NAMALWA (cell line): ENCODE data around the gene CSRP3.
"Not testable (repeated sequence)": the region's sequence is repeated elsewhere in the genome, so short reads cannot be mapped to it uniquely, and the experiment has no call there.

Experiments used
- DNase-seq: peaks from one replicate; pipeline ENCODE4 v3.0.0-alpha.2; 2015; ENCODE audit warnings: low spot score

CSRP3 gene

DNA sequence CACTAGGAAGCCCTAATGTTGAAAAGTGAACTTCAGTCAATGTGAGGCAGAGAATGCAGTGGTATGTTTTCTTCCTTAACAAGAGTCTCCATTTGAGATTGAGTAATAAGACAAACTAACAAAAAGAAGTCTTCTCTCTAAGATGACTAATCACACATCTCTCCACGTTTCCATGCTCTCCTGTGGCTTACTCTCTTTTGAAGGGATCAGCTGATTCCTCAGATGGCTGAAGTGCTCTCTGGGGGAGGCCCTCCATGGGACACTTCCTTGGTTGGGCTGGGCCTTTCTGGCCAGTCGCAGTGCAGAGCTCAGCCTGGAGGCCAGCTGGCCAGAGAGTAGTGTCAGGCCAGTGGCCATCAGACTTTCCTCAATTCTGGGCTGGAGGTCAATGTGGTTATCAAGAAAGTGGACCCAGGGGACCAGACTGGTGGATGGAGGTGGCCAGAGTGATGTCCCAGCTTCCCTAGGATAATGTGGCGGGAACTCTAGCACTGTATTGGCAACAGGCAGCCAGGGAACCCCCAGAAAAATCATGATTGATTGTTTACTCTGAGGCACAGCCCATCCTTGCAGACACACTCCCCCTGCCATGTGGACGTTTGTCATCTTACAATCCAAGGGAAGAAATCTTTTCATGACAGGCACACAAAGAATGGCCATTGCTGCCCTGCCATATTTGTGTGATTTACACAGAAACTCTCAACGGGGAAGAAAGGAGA, 14.5 kb downstream of the CSRP3 start:
- no peak for DNase-seq

DNA sequence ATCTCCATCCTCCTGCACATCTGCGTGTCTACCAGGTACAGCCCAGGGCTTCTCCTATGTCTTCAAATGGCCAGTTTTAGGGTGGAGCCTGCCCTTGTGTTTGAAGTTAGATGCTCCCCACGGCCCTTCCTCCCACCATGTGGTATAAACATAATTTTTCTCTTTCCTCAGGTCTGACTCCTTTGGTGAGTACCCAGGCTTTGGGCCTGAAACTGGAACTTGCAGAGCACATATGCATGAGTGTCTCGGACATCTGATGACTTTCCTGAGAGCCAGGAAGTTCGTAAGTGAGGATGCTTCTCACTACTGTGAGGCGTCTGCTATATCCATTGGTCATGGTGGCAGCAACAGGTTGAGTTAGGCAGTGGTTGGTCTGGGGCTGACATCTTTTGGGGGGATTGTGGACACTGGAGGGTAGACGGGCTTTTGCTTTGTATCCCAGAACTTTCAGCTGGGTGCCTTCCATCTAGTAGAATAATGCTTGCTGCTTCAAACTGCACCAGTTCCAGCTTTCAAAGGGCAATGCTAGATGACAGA, 16.2 kb downstream of the CSRP3 start:
- no peak for DNase-seq

DNA sequence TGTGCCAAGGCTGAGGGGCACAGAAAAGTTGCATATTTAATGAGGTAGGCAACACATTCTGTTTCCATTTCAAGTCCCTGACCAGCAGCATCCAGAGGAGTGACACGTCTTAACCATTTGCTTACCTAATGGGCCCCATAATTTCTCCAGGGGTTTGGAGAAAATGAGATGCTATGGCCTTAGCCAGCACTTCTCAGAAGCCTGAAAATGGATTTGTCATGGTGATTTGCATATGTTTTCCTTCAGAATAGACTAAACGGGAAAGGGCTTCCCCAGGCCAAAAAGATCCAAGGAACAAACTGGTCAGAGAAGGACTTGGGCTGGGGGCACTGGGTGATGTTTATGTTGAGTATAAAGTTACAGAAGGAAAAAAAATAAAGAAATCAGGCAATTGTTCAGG, 16.7 kb downstream of the CSRP3 start:
- no peak for DNase-seq

DNA sequence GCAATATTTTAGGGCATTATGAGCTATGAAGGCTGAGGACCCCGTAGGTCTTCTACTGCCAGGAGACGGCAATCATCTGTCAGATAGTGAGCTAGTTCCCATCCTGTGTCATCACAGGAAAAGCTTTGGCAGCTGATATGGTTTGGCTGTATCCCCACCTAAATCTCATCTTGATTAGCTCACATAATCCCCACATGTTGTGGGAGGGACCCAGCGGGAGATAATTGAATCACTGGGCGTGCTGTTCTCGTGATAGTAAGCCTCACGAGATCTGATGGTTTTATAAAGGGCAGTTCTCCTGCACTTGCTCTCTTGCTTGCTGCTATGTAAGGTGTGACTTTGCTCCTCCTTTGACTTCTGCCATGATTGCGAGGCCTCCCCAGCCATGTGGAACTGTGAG, 18.1 kb downstream of the CSRP3 start:
- DNase-seq: no peak

DNA sequence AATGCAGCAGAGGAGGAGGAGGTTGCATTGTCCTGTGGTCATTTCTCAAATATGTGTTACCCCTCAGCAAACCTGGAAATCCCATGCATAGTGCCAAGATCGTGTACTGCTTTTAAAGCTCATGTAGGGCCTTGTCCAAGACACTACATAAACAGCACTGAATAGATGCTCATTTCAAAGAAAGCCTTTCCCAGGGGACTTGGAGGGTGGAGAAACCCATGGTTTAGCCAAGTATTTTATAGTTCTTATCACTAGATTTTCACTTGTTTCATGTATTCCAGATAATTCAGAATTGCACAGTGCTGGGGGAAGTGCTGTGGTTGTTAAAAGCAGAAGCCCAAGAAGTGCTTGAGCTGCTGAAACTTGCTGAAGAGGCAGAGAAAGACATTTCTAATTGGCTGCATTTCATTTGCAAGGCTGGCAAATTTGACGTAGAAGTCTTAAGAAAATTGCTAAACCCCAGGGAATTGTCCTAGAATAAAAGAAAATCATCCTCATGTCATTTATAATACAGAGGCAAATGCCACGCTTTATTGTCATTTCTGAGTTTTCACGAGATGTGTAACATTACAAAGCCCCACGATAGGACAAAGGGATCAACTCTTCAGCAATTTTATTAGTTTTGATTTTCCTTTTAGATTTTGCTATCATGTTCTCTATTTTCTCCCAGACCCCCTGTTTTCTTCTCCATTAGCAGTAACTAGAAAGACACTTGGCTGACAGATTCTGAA, 20.1 kb downstream of the CSRP3 start:
- DNase-seq: no peak

DNA sequence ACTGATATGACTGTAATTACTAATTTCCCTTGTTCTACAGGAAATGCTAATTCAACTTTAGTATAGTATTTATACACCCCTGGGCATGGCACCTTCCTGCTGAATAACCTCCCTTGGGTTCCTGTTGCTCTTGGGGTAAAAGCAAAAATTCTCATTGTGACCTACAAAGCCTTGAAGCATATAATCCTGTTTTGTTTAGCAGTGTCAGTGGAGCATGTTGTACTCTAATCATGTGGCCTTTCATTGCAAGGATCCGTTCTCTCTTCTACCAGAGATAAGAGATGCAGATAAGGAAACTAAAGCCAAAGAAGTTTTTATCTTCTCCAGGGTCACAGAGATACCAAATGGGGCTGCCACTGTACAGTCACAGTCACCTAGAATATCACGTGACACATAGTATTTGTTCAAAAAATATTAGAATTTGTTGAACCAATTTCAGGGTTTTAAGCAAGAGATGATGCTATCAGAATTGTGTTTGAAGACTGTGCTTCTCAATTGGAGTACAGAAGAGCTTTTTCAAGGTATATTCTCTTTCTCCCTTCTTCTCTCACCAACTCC, 25.1 kb downstream of the CSRP3 start:
- no peak for DNase-seq

DNA sequence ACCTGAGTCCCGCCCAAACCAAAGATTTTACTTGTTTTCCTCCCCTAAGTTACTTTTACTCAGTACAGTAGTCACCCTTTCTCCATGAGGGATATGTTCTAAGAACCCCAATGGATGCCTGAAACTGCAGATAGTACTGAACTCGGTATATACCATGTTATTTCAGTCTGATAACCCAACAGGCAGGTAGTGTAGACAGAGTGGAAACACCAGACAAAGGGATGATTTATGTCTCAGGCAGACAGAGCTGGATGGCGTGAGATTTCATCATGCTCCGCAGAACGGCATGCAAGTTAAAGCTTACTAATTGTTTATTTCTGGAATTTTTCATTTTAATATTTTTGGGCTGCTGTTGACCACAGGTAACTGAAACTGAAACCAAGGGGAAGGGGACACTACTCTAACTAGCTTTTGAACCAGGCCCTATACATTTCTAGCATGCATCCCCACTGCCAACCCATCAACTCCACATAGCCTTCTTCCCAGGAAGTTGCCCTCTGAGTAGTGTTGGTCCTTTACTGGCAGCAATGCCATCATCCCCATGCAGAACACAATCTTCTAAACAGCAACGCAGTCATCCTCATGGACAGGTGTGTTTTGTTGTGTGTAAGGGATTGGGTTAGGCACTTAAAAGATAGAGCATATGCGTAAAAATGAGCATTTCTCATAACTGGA, 27.7 kb downstream of the CSRP3 start:
- DNase-seq: no peak

DNA sequence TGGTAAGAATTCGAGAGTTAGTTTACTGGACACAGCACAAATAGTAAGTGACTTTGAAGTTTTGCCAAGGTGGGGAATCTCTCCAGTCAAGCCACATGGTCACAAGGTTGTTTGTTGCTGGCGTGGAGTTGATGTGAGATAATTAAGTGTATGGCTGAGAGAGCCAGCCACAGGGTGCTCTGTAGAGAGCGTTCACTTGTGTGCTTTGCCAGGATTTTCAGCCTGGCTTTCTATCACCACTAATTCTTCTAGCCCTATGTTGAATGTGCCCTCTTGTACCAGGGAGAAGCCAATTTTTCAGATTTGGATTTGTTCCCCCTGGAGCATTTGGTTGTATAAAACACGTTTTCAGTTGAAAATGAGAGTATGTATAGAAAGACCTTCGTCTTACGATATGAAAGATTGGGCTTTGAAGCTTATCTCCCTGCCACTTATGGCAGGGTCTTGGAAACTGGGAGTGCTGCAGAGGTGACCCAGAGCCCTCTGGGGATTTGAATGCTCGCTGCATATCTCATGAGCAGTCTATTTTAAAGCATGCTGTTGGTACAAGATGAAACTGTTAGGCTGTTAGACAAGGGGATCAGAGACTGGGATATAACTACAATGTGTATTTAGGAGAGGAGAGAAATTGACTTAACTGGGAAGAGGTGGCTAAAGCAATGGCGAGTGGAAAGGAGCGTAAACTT, 28.6 kb downstream of the CSRP3 start:
- no peak for DNase-seq

DNA sequence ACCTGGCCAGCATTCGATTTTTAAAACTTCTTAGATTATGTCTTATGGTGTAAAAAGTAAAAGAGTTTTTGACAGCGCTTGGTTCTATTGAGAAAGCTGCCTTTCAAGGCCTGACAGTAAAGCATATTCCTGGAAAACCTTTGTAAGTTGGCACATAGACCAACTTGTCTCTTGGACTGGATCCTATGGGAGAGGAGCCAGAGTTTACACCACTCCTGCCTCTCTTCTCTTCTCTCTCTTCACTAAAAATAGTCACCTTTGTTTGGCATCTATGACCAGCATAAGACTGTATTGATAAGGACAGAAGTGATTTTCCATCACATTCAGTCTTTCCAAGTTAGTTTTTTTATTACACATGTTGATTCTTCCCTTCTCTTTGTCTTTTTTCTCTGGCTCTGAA, 33.7 kb downstream of the CSRP3 start:
- DNase-seq: no peak

DNA sequence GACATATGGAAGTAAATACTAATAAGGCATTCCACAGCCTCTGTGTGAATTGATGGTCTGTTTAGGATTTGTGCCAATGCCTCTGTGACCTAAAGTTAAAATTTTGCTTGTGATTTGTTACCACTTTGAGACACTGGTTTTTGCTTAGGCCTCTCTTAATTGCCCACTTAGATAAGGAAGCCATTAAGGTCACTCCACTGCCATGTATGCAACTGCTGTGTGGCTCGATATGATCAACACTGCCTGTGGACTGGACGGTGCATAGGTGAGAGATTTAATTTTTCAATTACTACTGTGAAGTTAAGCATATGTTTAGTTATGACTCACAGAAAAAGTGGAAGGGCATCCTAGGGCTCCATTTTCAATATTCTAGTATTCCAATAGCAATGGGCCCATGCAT, 36.9 kb downstream of the CSRP3 start:
- DNase-seq: no peak

DNA sequence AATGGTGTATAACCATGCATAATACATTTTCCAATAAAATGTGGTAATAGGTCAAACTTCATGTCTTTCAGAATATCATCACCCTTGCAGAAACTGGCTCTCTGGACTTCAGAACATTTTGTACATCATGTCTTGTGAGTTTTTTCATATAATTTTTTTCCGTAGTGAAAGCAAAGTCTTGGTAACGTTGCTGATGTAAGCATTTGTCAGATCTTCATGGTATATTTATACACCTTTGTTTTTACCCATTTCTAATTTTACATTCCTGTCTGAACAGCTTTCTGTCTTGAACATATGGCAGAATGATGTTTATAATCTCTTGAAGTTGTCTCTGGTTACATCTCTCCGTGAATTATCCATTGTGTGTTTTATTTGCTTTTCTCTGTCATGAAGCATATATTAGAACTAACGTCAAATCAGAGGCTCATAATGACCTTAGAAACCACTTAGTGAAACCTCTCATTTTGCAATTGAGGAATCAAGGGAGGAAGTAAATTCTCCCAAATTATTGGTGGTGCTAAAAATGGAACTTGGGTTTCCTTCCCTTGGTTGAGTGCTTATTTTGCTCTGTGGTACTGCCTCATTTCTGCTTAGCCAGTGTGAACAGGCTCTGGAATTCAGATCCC, 37.4 kb downstream of the CSRP3 start:
- DNase-seq: no peak

DNA sequence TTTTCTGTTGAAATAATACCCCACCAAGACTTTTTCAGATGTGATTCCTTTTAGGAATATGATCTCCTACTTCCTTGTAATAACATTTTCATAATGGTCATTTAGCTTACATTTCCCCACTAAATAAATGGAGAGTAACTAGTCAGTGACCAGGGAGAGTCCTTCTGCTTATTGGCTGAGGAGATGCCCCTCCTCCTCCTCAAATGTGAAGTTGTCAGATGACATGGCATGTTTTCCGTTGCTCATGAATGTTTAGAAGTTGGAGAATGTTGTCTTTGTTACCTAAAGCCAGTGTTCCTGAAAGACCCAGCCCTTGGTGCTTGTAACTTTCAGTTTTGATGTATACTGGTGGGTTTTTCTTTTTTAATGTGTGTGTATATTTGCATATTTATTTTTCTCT, 38.2 kb downstream of the CSRP3 start:
- no peak for DNase-seq

DNA sequence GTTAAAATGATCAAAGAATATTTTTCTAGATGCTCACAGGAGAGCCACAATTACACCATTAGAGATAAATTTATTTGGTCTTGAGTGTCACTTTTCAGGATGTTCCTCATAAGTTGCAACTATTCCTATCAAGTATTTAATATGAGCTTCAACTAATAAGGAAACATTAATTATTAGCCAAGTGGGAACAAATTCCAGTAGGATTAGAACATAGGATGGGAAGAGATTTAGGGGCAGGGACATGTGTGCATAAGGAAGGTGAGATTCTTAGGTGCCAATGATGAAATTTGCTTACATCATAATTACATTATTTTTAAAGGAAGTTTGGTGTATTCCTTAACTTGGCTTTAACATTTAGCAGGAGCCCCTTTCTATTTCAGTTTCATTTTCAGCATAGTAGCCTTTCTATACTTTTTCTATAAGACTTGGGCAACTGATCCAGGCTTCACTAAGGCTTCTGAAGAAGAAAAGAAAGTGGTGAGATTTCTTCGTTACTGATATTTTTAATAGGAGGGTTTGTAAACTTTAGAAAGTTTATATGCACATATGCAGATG, 38.8 kb downstream of the CSRP3 start:
- no peak for DNase-seq

DNA sequence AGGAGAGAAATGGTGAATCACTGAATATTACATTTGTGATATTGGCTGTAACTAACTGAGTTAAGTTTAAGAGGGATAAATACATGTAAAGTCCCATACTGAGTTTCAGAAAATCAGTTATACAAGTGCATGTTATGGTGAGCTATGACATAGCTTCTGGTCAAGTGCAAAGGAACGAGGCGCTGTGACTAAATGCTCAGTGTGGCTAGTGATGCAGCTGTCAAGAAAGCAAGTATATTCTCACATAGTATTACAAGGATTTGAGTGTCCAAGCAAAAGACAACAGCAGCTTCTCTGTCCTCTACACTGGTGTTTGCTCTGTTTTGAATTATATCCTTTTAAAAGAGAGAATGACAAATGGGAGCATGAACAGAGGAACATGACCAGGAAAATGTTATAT, 40.1 kb downstream of the CSRP3 start:
- no peak for DNase-seq

DNA sequence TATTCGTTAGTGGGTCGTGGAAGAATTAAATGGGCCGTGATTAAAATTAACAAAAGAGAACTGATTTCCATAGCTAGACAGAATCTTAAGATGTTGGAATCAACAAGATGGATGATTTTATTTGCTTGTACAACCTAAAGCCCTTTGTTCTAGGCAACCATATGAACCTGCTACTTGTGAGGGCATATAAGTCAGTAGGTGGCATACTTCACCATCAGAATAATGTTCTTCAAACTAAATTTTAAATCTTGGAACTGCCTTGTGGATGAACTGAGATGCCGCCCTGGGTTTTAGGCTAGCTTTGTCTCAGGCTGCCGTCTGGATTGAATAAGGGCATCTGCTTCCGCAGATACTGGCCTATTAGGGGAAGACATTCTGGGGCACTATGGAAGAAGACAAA, 40.9 kb downstream of the CSRP3 start:
- no peak for DNase-seq

DNA sequence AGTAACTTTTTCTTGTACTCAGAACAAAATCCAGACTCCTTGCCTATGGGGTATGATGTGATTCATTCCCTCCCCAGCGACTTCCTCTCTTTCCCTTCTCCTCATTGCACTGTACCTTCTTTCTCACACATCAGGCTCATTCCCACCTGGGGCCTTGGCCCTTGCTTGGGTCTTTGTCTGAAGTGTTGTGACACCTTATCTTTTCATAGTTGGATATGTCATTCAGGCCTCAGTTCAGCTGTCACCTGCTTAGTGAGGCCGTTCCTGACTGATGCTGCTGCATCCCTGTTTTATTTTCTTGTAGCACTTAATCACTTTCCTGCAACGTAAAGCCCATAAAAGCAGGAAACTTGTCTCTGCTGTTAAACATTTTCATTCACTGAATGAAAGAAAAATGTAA, 44.9 kb downstream of the CSRP3 start:
- no peak for DNase-seq

DNA sequence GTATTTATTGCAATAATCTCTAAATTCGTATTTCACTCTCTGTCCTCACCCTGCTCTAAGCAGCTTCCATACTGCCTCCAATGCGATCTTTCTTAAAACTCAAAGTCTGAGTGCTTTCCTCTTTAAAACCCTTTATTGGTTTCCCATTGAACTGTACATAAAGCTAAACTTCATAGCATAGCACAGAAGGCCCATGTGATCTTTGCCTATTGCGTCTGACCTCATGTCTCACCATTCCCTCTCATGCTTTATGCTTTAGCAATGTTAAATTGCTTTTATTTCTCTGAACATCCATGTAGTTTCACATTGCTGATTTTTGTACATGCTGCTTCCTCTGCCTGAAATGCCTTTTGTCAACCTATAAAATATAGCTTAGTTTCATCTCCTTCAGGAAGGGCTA, 56.5 kb downstream of the CSRP3 start:
- DNase-seq: no peak

DNA sequence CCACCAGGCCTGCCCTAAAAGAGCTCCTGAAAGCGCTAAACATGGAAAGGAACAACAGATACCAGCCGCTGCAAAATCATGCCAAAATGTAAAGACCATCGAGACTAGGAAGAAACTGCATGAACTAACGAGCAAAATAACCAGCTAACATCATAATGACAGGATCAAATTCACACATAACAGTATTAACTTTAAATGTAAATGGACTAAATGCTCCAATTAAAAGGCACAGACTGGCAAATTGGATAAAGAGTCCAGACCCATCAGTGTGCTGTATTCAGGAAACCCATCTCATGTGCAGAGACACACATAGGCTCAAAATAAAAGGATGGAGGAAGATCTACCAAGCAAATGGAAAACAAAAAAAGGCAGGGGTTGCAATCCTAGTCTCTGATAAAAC, 64.9 kb downstream of the CSRP3 start:
- DNase-seq: not testable (repeated sequence)

DNA sequence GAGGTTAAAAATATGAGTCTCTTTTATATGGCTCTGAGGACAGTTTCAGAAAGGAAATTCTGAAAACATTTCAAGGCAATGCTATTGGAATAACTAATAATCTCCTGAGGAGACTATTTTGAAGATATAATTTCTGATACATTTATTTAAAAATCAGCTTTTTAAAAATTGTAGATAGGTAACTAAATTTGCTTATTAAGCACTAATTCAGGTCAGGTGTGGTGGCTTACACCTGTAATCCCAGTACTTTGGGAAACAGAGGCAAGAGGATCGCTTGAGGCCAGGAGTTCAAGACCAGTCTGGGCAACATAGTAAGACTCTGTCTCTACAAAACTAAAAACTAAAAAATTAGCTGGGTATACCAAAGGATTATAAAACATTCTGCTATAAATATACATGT, 67.8 kb downstream of the CSRP3 start:
- no peak for DNase-seq
